Esophagus (tissue), 2 donors: ENCODE results near the gene TLE1. TPM values are rescaled to one million over a fixed set of nuclear protein-coding genes. Genes with fewer than 3 reads are reported as not detected.

ENCODE experiments used
- H3K27ac ChIP-seq, 2 donors: one replicate each; pipeline ENCODE4 v1.5.1; 2013; ENCODE audit warnings: low read depth in 2 of 2, mild to moderate bottlenecking in 2 of 2, inconsistent platforms in 1 of 2, low read length in 1 of 2, moderate library complexity in 1 of 2
- H3K27me3 ChIP-seq, 2 donors: one replicate each; pipeline ENCODE4 v1.6.1; 2013; ENCODE audit warnings: low read length in 2 of 2, control low read depth in 1 of 2, mild to moderate bottlenecking in 1 of 2; ENCODE audit not compliant: insufficient read depth in 2 of 2, control insufficient read depth in 1 of 2
- H3K36me3 ChIP-seq, 2 donors: one replicate each; pipeline ENCODE4 v1.6.1; 2013; ENCODE audit warnings: low read length in 1 of 2; ENCODE audit not compliant: control insufficient read depth in 2 of 2, insufficient read depth in 2 of 2
- H3K4me1 ChIP-seq, 2 donors: one replicate each; pipeline ENCODE4 v1.6.1; 2013; ENCODE audit warnings: low read length in 1 of 2; ENCODE audit not compliant: control insufficient read depth in 2 of 2, insufficient read depth in 2 of 2
- H3K4me3 ChIP-seq, 2 donors: one replicate each; pipeline ENCODE4 v1.5.1; 2013; ENCODE audit warnings: low read length in 2 of 2, mild to moderate bottlenecking in 2 of 2, low read depth in 1 of 2, moderate library complexity in 1 of 2
- H3K9me3 ChIP-seq, 2 donors: one replicate each; pipeline ENCODE4 v1.6.1; 2013; ENCODE audit warnings: mild to moderate bottlenecking in 2 of 2, low read depth in 1 of 2, low read length in 1 of 2, moderate library complexity in 1 of 2; ENCODE audit not compliant: control insufficient read depth in 2 of 2, insufficient read depth in 1 of 2
- WGBS, 2 donors: extraction: QIAGEN DNeasy Blood & Tissue Kit; methylation state at CpG; one replicate each; pipeline ENCODE4 v1.1.7; 2013; 5-methylcytosine and 5-hydroxymethylcytosine counted together
- polyA plus RNA-seq, 2 donors: library from polyadenylated mRNA; stranded (reverse); fragments of 200-250 nt; gene quantifications; one replicate each; pipeline ENCODE4 v1.2.3, GENCODE V29; 2013
- donor health status: healthy with polysubstance abuse.
- donor health status: Bipolar disorder and iron deficiency.

Gene TLE1
- polyA plus RNA-seq, 2 donors = 11.1 to 14.7 TPM

DNA sequence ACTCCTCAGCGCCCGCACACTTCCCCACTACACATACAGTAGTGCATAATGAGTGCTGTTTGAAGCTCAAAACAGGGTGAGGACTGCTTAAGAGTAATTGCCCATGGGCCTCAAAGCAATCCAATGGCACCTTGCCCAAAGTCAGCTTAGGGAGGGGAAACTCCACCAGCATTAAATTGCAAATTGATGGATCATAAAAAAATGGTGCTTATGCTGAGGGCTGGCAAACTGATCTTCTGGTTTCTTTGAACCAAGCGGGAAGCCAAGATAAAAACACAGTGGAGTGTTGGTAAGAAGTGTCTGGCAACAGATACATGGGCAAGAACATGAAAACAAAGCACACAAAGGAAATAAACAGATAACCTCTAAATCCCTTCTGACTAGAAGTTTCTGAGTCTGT is 28.0 kb downstream of the TLE1 start:
- H3K27ac ChIP-seq = no peak overlapping the region
- WGBS, 2 donors = 76 to 78% methylated on average over 3 of the region's 3 CpGs
- no peaks in the 10 kb centered on the region for H3K4me1 ChIP-seq

DNA sequence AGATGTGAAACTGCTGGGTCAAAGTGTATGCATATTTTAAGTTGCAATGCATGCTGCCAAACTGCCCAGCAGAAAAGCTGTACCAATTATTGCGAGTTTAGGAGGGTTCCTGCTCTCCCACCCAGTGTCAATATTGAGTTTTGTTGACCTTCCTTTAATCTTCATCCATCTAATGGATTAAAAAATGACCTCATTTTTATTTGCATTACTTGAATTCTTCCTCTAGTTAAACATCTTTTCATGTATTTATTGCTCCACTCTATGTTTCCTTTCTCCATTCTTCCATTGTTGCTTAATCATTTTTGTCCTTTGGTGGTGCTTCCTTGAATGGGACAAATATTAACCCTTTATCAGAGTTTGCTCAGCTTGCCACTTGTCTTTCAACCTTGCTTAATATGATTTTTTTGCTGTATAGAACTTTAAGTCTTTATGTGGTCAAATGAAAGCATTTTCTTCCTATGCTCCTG is 32.4 kb downstream of the TLE1 start:
- 72 to 81% methylated on average over 1 of the region's 1 CpG for WGBS, 2 donors
- peaks cover 2 to 4% of the 10 kb centered on the region in 2 donors for H3K4me1 ChIP-seq

More for the DNA sequence above, 28.0 kb downstream of the TLE1 start:
- Histone ChIP-seq H3K36me3 (peaks cover 0 to 2% of the 10 kb centered on the region in 2 donors), H3K27me3 (no peaks in the 10 kb centered on the region), H3K4me3 (no peak overlapping the region), H3K9me3 (no peaks in the 10 kb centered on the region)

DNA sequence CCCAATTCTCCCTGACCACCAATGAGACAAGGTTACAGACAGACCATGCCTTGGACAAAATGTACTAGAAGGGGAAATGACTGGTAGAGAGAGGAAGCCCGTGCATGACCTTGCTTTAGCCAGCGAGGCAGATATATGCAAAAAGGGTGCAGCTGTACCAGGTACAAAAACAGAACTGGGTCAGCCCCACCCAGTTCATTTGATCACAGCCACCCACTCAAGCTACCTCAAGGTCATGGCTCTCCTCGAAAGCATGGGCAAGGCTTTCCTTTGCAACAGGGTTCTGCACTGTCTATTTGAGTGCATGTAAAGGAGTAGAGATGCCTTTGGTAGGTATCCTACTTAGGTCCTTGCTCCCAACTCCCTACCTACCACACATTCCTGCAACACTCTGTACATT is 33.3 kb downstream of the TLE1 start:
- Histone ChIP-seq H3K36me3 (peaks cover 0 to 4% of the 10 kb centered on the region in 2 donors), H3K4me1 (peaks cover 2 to 4% of the 10 kb centered on the region in 2 donors), H3K4me3 (no peak overlapping the region), H3K27me3 (no peaks in the 10 kb centered on the region), H3K27ac (no peak overlapping the region), H3K9me3 (no peaks in the 10 kb centered on the region)
- 38 to 50% methylated on average over 3 of the region's 3 CpGs for WGBS, 2 donors

More for the DNA sequence above, 32.4 kb downstream of the TLE1 start:
- Histone ChIP-seq H3K4me3 (no peak overlapping the region), H3K27ac (no peak overlapping the region), H3K9me3 (no peaks in the 10 kb centered on the region), H3K27me3 (no peaks in the 10 kb centered on the region), H3K36me3 (no peaks in the 10 kb centered on the region)

DNA sequence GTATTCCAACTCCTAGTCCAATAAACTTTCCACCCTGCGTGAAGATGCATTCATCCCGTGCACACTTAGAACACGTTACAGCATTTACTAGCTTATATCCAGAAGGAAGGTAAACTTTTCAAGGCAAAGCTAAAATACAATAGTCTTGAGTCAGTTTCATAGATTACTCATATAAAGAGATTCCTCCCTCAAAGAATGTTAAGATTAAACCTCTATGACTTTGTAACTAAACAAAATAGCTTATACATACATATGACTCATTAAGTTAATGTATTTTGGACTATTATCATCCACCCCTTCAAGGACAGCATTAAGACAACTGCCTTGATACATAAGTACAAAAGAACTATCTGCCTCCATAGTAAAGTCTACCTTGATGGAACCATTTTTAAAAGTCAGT is 36.1 kb downstream of the TLE1 start:
- 59 to 84% methylated on average over 3 of the region's 3 CpGs for WGBS, 2 donors
- H3K4me3 ChIP-seq = no peak overlapping the region
- H3K27me3 ChIP-seq = no peaks in the 10 kb centered on the region
- H3K36me3 ChIP-seq = peaks cover 0 to 7% of the 10 kb centered on the region in 2 donors
- no peak overlapping the region for H3K27ac ChIP-seq
- peaks cover 2 to 4% of the 10 kb centered on the region in 2 donors for H3K4me1 ChIP-seq
- no peaks in the 10 kb centered on the region for H3K9me3 ChIP-seq

DNA sequence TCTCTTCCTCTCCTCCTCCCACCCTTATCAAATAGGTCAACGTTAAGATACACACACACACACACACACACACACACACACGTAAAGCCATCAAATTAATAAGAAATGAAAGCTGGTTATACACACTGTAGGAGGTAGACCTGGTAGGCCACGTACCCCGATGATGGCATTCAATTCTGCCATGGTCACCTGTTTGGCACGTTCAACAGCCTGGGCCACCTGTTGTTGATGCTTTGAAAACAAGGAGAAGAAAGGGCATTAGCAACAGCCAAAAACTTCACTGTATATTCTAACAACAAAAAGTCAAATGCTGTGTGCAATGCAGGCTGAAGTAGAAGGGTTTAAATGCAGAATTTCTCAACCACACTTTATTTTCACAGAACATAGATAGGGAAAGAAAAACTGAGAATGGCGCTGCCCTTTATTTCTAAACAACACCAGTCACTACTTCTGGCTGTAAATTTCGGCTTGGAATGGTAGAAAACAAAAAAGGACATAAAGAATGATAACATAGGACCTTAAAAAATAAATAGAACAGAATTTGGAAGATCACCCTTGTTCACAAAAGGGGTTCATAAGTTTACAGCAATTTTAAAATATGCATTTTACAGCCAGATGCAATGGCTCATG is 37.2 kb downstream of the TLE1 start:
- Histone ChIP-seq H3K4me3 (no peak overlapping the region), H3K27ac (no peak overlapping the region), H3K27me3 (no peaks in the 10 kb centered on the region), H3K4me1 (peaks cover 2 to 6% of the 10 kb centered on the region in 2 donors), H3K36me3 (peaks cover 0 to 7% of the 10 kb centered on the region in 2 donors), H3K9me3 (no peaks in the 10 kb centered on the region)
- 83 to 84% methylated on average over 7 of the region's 7 CpGs for WGBS, 2 donors

DNA sequence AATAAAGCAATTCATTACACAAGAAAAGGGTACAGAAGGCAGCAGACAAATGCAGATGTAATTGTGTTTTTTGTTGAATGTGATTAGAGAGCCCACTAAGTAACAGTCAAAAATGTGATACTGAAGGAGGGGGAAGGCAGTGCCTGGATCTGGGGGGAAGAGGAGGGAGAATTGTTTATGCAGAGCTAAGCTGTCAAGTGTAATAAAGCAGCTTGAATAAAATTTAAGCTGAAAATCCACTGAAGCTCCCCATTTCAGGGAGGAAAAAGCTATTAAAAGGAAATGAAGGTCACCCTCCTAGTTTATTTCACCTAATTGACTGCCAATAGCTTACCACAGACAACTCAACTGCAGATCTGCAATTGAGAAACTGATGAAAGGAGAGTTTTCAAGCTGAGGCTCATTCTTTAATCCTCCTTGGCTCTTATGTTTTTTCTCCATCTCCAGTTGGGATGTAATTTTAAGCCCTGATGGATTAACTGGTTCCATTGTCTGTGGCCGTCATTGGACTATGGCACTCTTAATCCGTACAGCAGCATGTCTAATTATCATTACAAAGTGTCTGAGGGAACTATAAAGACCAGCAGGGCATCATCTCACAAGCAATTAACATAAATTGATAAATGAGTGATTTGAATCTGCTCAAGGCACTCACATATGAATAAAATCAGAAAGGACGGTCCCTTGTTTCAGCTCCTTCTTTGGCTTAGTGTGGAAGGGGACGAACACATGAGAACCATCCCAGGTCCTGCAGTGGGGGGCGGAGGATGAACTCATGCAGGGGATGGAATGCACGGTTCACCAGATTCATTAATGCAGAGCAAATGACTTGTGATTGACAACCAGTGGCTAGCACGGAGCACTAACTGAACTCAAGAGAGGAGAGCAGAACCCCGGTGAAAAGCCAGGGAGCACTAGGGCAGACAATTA is 38.5 kb downstream of the TLE1 start:
- Histone ChIP-seq H3K27ac (peak overlapping the region in 1 of 2 donors; percentile 3), H3K27me3 (no peaks in the 10 kb centered on the region), H3K4me1 (peaks cover 2% of the 10 kb centered on the region in 2 donors), H3K4me3 (no peak overlapping the region), H3K9me3 (no peaks in the 10 kb centered on the region), H3K36me3 (peaks cover 0 to 7% of the 10 kb centered on the region in 2 donors)
- 83 to 85% methylated on average over 8 of the region's 8 CpGs for WGBS, 2 donors

DNA sequence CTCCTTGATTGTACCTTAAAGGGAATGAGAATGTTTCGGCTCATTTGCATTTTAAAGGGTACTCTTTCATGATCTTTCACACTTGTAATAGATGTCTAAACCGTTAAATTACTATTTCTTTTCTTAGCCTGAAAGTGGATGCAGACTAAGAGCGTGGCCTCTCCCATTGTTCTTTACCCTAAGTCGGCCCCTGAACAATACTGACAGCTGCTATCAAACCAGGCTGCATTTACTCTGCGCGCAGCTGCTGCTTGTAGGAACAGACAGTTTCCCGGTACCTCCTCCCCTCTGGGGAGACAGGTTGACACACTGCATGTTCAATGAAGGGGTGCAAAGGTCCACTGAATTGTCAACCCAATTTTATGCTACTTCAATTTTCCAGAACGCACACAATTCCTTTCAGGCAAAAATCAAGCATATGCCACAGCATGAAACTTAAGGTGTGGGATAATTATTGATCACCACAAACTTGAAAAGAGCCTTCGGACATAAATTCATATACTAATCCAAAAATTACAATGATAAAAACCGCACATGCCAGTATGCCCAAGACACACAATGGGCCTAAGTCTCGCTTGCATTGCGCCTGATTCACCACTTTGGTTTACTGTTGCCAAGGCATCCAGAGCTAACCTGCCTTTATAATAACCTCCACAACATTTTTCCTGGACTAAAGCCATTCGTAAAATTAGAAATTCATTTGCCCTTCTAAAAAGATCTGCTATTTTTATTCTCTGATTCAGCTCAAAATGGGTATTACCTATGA is 39.7 kb downstream of the TLE1 start:
- no peak overlapping the region for H3K27ac ChIP-seq

DNA sequence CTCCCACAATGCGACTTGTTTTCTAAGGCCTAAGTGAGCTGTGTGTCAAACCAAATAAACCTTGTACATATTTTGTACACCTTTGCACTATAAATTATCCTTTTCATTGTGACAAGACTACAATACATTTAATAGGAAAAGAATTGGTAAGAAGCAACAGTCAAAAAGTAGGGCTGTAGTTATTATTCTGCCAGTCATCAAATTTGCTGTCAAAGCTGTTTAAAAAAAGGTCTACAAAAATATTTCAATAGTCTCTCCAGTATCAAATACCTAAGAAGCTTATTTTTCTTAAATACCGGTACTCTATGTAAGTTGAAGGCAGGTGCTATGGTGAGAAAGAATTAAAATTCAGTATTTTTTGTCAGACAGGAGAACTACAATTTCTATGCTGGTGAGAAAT is 40.5 kb downstream of the TLE1 start:
- Histone ChIP-seq H3K4me1 (peaks cover 0 to 2% of the 10 kb centered on the region in 2 donors), H3K36me3 (peaks cover 0 to 7% of the 10 kb centered on the region in 2 donors), H3K9me3 (no peaks in the 10 kb centered on the region), H3K4me3 (no peak overlapping the region), H3K27me3 (no peaks in the 10 kb centered on the region), H3K27ac (no peak overlapping the region)
- 90 to 92% methylated on average over 2 of the region's 2 CpGs for WGBS, 2 donors

More for the DNA sequence above, 39.7 kb downstream of the TLE1 start:
- no peak overlapping the region for H3K4me3 ChIP-seq
- H3K4me1 ChIP-seq = peaks cover 2% of the 10 kb centered on the region in 2 donors
- no peaks in the 10 kb centered on the region for H3K9me3 ChIP-seq
- 77 to 87% methylated on average over 13 of the region's 13 CpGs for WGBS, 2 donors
- no peaks in the 10 kb centered on the region for H3K27me3 ChIP-seq
- peaks cover 0 to 7% of the 10 kb centered on the region in 2 donors for H3K36me3 ChIP-seq

DNA sequence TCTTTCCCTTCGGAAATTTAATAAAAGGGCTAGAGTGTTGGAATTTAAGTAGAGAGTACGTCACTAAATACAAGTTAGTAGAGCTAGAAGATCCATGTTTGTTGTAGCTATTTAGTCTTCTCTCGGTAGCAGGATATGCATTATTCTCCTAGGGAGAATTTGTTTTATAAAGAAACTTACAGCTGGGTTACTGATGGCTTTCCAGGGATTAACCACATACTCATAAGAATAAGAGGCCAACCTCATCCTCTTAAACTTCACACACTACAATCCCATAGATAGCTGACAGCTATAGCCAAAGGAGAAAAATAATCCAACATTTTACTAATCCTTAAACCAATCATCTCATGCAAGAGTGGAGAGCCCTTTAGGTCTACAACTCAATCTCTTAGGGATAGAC is 43.0 kb downstream of the TLE1 start:
- H3K27me3 ChIP-seq = no peaks in the 10 kb centered on the region
- peaks cover 0 to 6% of the 10 kb centered on the region in 2 donors for H3K36me3 ChIP-seq
- H3K27ac ChIP-seq = no peak overlapping the region
- H3K4me1 ChIP-seq = peaks cover 0 to 2% of the 10 kb centered on the region in 2 donors
- no peaks in the 10 kb centered on the region for H3K9me3 ChIP-seq
- WGBS, 2 donors = 82 to 85% methylated on average over 3 of the region's 3 CpGs
- H3K4me3 ChIP-seq = no peak overlapping the region
